Measurements from ENCODE around the gene TRPM3. TPM values are rescaled to one million over a fixed set of nuclear protein-coding genes. Genes with fewer than 3 reads are reported as not detected.

The TRPM3 gene
- total and polyA plus RNA-seq, 4 donors = 0.07 to 0.89 (median 0.67) TPM

GRCh38 chr9:70852711-70853240, 268.6 kb downstream of the TRPM3 start:
- 81% methylated on average over 1 of the region's 1 CpG for WGBS
- H3K27ac ChIP-seq (ENCODE audit: low read depth in 1 of 2, low read length in 2 of 2) = no peak overlapping the region
- H3K27me3 ChIP-seq (ENCODE audit: control insufficient read depth in 4 of 4, insufficient read depth in 4 of 4, low read length in 3 of 4) = no peaks in the 10 kb centered on the region
- no peaks in the 10 kb centered on the region for H3K9me3 ChIP-seq (ENCODE audit: control insufficient read depth in 4 of 4, low read length in 3 of 4)
- no peaks in the 10 kb centered on the region for H3K36me3 ChIP-seq (ENCODE audit: control insufficient read depth in 4 of 4, insufficient read depth in 3 of 4, low read depth in 1 of 4, low read length in 3 of 4)
- TF ChIP-seq CTCF (IDR thresholded peaks at IDR 0.05; ENCODE audit: low read depth, low read length, missing input control) (no peak), FOXA1 (IDR thresholded peaks at IDR 0.05) (no peak), ATF3 (IDR thresholded peaks at IDR 0.05) (no peak), FOXA2 (IDR thresholded peaks at IDR 0.05) (no peak), RXRA (IDR thresholded peaks at IDR 0.05) (no peak), ZBTB33 (IDR thresholded peaks at IDR 0.05) (no peak), YY1 (IDR thresholded peaks at IDR 0.05) (no peak), JUND (IDR thresholded peaks at IDR 0.05) (no peak), REST (IDR thresholded peaks at IDR 0.05) (no peak), TAF1 (conservative IDR thresholded peaks at IDR 0.05) (no peak), EGR1 (IDR thresholded peaks at IDR 0.05; ENCODE audit: low read depth in 2 of 2) (no peak), GABPA (IDR thresholded peaks at IDR 0.05 in 1 of 2, conservative IDR thresholded peaks at IDR 0.05 in 1 of 2) (no peak), NR2F2 (IDR thresholded peaks at IDR 0.05) (no peak), RAD21 (IDR thresholded peaks at IDR 0.05) (no peak), MAX (IDR thresholded peaks at IDR 0.05) (no peak), SP1 (IDR thresholded peaks at IDR 0.05) (no peak), HNF4G (IDR thresholded peaks at IDR 0.05) (no peak), HNF4A (conservative IDR thresholded peaks at IDR 0.05) (no peak)
- H3K4me1 ChIP-seq (ENCODE audit: control insufficient read depth in 4 of 4, insufficient read depth in 4 of 4, low read length in 3 of 4) = no peaks in the 10 kb centered on the region
- no peak overlapping the region for H3K9ac ChIP-seq (ENCODE audit: low read depth in 1 of 2, low read length in 2 of 2)
- H3K4me3 ChIP-seq (ENCODE audit: low read depth in 1 of 3, low read length in 3 of 3) = no peak overlapping the region
- no peak for DNase-seq (ENCODE audit: low spot score)

Data from liver (tissue), 9 donors.